ENCODE data around the gene LASP1NB.
A peak's percentile ranks its signal among the peaks of the same experiment; 100 is the strongest.
"Not testable (repeated sequence)": the region's sequence is repeated elsewhere in the genome, so short reads cannot be mapped to it uniquely, and the experiment has no call there.

LASP1NB gene

GRCh38 chr17:38970128-38970527, 44.7 kb downstream of the LASP1NB start:
- peak; percentile 28 for DNase-seq

GRCh38 chr17:38970804-38971203, 45.4 kb downstream of the LASP1NB start:
- DNase-seq = peak; percentile 22

GRCh38 chr17:38976187-38976551, 50.8 kb downstream of the LASP1NB start:
- DNase-seq = not testable (repeated sequence)

- no peak for DNase-seq
Observed at GRCh38 chr17:38978180-38978579, 52.8 kb downstream of the LASP1NB start.

Data from RPMI8226 (cell line).